A549 (cell line): ENCODE data around the gene DCBLD2.

Source experiments
- CBX8 ChIP-seq: fragments of 200-600 bp; sonication (generic); IDR thresholded peaks from 2 replicates; pipeline ENCODE4 v1.6.1; 2016
- CEBPB ChIP-seq, 2 experiments: fragments of >200 bp in 1 of 2; sonication (Bioruptor Twin) in 1 of 2; formaldehyde crosslinking in 1 of 2; IDR thresholded peaks; 2 replicates each; pipeline ENCODE4 v1.6.1; 2012 to 2016
- CHD2 ChIP-seq: fragments of 150-350 bp; IDR thresholded peaks from 2 replicates; pipeline ENCODE4 v1.6.1; 2014; ENCODE audit warnings: low read length; ENCODE audit not compliant: partially characterized antibody
- EHF ChIP-seq: fragments of 250-450 bp; sonication (Bioruptor Pico); IDR thresholded peaks from 2 replicates; pipeline ENCODE4 v1.5.0; 2020; ENCODE audit warnings: mild to moderate bottlenecking
- JUNB ChIP-seq: fragments of >200 bp; sonication (Bioruptor Twin); formaldehyde crosslinking; IDR thresholded peaks from 2 replicates; pipeline ENCODE4 v1.6.1; 2016
- MAX ChIP-seq: IDR thresholded peaks from 2 replicates; pipeline ENCODE4 v1.6.1; 2012
- POLR2A ChIP-seq: IDR thresholded peaks from 2 replicates; pipeline ENCODE4 v1.6.1; 2012; ENCODE audit warnings: mild to moderate bottlenecking, low read length
- TF ChIP-seq, protein P1 (sequence below): fragments of >200 bp; sonication (Bioruptor Twin); formaldehyde crosslinking; IDR thresholded peaks from 3 replicates; pipeline ENCODE4 v1.5.1; 2016

GRCh38 chr3:98776140-98776493 is 125.4 kb downstream of the DCBLD2 start:
- TF ChIP-seq, protein P1, sequence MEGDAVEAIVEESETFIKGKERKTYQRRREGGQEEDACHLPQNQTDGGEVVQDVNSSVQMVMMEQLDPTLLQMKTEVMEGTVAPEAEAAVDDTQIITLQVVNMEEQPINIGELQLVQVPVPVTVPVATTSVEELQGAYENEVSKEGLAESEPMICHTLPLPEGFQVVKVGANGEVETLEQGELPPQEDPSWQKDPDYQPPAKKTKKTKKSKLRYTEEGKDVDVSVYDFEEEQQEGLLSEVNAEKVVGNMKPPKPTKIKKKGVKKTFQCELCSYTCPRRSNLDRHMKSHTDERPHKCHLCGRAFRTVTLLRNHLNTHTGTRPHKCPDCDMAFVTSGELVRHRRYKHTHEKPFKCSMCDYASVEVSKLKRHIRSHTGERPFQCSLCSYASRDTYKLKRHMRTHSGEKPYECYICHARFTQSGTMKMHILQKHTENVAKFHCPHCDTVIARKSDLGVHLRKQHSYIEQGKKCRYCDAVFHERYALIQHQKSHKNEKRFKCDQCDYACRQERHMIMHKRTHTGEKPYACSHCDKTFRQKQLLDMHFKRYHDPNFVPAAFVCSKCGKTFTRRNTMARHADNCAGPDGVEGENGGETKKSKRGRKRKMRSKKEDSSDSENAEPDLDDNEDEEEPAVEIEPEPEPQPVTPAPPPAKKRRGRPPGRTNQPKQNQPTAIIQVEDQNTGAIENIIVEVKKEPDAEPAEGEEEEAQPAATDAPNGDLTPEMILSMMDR = no peak
- no peak for TF ChIP-seq POLR2A
- no peak for TF ChIP-seq MAX
- TF ChIP-seq CHD2 = no peak
- no peak for TF ChIP-seq EHF (CRISPR knock-in tag)
- TF ChIP-seq CBX8 = no peak
- TF ChIP-seq CEBPB (IDR thresholded peaks at IDR 0.05) = no peak
- TF ChIP-seq JUNB = no peak
